ENCODE data around the gene AQP12B.
"Not testable (repeated sequence)": the region's sequence is repeated elsewhere in the genome, so short reads cannot be mapped to it uniquely, and the experiment has no call there.

AQP12B gene, protein sequence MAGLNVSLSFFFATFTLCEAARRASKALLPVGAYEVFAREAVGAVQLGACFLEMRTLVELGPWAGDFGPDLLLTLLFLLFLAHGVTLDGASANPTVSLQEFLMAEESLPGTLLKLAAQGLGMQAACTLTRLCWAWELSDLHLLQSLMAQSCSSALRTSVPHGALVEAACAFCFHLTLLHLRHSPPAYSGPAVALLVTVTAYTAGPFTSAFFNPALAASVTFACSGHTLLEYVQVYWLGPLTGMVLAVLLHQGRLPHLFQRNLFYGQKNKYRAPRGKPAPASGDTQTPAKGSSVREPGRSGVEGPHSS

DNA sequence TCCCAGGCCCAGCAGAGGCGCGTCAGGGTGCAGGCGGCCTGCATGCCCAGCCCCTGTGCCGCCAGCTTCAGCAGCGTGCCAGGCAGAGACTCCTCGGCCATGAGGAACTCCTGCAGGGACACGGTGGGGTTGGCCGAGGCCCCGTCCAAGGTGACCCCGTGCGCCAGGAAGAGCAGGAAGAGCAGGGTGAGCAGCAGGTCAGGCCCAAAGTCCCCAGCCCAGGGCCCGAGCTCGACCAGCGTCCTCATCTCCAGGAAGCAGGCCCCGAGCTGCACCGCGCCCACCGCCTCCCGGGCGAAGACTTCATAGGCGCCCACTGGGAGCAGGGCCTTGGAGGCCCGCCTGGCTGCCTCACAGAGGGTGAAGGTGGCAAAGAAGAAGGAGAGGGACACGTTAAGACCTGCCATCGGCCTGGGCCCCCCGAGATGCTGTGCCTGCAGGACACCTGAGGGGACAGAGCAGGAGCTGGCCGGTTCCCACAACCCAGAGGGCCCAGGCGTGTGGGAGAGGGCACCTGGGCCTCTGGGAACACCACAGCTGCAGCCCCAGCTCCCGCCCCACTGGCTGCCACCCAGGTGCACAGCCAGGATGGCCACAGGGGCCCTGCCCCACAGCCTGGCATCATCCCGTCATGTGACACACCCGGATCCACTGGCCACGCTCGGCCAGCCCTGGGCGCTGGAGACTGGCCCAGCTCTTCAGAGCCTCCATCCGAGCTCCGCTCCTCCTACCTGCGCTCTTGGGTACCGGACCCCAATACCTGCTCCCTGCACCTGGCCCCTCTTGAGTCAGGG lies at the start of gene AQP12B:
AQP12B (minus strand) TSS at position 455 of the 794 bp plus-strand sequence; CDS start at position 407, 48 bp downstream.
- not testable (repeated sequence) for DNase-seq

DNA sequence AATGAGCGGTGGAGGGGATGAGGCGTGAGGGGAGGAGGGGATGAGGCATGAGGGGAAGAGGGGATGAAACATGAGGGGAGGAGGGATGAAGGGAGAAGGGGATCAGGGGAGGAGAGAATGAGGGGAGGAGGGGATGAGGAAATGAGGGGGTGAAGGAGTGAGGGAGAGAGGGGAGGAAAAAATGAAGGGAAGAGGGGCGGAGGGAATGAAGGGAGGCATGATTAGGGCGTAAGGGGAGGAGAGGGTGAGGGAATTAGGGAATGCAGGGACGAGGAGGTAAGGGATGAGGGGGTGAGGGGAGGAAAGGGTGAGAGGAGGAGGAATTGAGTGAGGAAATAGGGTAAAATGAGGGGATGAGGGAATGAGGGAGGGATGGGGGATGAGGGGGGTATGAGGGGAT lies 49.5 kb upstream of the AQP12B start:
- DNase-seq, result no peak

DNA sequence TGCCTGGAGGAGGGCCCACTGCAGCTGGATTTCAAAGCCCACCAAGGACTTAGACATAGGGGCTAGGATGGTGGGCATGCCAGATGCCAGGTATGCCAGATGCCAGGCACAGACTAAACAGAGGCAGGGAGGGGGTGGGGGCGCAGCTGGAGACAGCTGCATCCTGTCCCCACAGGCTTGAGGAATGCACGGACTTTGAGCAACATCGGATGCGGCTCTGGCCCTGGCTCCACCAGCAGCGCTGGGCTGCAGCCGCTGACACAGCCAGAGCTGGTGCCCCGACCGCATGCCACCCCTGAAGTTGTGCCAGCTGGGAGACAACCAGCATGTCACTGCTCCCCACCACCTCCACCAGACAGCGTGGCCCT lies 48.5 kb upstream of the AQP12B start:
- no peak for DNase-seq

DNA sequence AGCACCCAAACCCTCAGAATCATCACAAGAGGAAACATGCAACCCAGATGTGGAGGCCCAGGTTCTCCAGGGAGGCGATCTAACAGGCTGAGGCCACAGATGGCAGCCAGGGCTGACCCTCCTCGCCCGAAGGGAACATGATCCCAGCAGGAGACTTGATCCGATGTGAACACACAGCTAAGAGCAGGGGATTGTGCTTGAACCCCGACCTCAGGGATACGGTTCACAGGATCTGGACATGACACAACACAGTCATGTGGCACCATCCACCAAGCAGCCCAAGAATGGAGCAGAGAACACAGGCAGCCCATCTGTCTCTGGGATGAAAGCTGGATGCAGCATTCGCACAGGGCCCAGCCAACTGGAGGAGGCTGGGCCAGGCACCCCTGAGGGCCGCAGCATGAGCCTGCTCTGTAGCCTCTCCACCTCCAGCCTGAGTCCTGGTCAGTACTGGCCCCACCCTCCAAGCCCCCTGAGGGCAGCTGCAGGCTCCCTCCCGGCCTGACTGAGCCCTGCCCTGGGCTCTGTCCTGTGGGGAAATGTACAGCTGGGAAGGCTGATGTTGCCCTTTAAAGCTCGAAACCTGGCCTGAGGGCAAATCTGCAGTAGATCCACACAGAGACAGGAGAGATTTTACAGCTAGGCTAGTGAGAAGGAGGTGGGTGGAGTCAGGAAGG lies 48.0 kb upstream of the AQP12B start:
- no peak for DNase-seq

DNA sequence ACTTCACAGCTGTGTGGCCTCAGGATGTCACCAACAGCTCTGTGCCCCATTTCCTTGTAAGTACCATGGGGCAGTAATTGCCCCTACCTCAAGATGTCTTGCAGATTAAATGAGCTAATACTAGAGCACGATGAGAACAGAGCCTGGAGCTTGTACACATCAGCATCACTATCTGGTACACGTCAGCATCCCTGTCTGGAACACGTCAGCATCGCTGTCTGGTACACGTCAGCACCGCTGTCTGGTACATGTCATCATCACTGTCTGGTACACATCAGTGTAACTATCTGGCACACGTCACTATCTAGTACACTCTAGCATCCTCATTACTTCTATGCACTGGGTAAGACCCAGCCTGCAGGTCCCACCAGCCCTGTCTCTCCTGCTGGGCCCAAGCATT lies 46.1 kb upstream of the AQP12B start:
- DNase-seq, result no peak

DNA sequence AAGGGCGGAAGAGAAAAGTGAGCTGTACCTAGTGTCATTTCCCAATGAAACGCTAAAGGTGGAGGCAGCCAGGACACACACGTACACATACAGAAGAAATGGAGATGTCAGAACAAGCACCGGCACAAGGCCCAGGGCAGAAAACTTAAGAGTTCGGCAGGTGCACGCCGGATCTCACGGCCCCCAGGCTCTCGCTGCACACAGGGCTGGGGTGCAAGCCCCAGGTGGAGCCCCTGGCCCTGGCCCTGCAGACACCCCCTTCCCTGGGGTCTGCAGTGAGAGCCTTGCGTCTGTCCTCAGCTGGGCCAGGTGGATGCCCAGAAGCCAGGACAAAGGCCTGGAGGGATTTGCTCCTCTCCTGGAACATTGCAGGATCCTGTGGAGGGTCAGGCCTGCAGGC lies 45.7 kb upstream of the AQP12B start:
- DNase-seq, result no peak

DNA sequence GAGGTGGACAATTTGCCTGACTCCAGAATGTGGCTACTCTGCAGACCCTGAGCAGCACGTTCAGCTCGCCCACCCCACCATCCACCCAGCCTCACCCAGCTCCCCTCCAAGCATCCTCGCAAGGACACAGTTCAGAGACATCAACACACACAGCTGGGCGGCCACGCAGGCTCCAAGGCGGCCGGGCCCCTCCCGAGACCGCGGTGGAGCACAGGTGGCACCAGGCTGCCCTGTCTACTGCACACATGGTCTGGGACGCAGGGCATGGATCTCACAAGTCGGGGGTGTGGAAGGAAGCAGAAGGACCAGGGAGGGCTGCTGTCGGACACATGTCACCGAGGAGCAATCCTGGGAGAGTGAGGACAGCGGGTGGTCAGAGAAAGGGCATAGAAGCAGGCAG lies 45.2 kb upstream of the AQP12B start:
- no peak for DNase-seq

DNA sequence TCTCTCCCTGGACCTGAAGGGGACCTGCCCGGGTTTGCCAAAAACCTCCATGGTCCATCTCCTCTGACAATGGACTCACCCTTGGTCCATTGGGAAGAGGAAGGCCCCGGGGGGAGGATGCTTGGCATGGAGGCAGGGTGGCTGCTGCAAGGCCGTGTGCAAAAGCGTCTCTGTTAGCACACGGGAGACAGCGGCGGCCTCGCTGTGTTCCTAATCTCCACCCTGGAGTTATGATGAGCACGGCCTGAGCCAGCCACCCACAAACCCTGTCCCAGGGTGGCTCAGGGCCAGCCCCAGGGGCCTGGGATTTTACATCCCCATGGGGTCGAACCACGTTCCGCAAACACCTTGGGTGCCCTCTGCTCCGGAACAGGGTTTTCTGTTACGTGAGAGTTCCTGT lies 44.8 kb upstream of the AQP12B start:
- DNase-seq, result no peak

DNA sequence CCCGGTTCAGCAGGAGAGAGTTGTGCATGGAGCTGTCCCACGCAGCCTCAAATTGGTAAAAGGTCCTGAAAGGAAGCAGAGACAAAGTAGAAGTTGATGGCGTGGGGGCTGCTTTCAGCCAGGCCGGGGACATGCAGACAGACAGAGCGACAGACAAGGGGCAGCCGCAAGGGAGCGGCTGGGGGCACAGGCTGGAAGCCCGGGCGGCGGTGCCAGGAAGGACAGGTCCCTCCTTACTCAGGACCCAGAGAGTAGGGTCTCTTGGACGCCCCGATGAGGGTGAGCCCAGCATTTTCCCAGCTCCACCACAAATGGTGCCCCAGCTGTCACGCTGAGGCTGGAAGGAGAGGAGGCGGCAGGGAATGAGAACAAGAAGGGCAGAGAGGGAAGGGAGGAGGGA lies 44.2 kb upstream of the AQP12B start:
- DNase-seq, result no peak

DNA sequence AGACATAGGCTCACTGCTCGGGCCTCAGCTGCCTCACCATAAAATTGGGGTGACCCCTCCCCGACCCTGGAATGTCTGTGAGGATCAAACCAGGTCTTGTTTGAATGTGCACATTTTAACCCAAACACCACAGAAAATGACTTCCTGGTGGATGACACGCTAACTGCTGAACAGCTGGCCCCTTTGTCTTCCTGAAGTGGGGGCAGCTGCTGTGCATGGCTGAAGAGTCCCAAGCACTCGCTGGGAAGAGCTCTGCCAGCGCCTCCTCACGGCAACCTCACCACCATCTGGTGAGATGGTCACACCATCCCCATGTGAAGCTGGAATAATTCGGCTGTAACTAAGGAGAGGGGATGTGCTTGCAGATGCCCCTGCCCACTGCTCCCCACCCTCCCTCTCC lies 43.0 kb upstream of the AQP12B start:
- DNase-seq, result no peak

DNA sequence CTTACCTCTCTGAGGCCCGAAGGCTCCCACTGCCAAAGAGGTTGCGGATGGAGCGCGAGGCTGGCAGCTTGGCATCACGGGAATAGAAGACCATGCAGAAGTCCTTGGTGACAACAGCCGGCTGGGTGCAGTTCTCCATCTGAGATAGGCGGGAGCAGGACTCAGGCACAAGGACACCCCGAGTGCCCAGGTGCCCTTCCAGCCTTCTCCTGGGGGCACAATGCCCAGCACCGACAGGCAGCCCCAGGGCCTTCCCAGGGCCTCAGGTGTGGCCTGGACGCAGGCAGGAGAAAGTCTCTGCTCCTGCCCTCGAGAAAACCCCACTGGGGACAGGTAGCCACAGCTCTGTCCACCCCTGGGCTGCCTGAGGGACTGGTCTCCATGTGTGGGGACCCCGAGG lies 42.6 kb upstream of the AQP12B start:
- DNase-seq, result no peak

DNA sequence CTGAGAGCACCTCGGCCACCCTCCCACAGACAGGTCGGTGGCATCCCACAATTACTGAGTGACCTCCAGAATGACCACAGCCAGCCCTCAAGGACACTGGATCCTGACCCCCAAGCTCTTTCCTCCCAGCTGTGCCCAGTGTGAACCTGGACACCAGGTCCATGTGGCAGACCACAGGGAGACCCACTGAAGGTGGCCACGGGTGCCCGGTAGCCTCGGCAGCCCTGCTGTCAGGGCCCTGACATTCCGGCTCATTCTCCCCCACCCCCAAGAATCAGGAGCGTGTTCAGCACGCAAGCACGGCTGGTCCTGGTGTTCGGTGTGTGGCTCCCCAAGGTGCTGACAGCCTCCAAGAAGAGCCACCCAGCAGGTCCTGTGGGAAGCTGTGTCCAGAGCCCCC lies 41.7 kb upstream of the AQP12B start:
- DNase-seq, result no peak

DNA sequence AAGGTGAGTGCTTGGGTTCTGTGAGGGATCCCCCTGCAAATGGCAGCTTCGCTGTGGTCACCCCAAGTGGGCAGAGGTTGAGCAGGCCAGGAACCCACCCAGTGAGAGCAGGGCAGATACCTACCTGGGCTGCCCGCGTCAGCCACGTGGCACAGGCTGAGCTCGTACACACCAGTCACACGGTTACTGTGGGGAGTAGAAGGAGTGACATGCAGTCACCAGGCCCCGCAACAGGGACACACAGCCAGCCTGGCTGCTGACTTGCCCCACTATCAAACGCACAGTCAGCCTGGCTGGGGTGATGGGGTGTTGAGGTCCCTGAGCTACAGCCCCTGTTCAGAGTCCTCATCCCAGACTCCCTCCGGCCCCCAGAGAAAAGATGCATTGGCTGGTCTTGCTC lies 41.2 kb upstream of the AQP12B start:
- DNase-seq, result no peak

DNA sequence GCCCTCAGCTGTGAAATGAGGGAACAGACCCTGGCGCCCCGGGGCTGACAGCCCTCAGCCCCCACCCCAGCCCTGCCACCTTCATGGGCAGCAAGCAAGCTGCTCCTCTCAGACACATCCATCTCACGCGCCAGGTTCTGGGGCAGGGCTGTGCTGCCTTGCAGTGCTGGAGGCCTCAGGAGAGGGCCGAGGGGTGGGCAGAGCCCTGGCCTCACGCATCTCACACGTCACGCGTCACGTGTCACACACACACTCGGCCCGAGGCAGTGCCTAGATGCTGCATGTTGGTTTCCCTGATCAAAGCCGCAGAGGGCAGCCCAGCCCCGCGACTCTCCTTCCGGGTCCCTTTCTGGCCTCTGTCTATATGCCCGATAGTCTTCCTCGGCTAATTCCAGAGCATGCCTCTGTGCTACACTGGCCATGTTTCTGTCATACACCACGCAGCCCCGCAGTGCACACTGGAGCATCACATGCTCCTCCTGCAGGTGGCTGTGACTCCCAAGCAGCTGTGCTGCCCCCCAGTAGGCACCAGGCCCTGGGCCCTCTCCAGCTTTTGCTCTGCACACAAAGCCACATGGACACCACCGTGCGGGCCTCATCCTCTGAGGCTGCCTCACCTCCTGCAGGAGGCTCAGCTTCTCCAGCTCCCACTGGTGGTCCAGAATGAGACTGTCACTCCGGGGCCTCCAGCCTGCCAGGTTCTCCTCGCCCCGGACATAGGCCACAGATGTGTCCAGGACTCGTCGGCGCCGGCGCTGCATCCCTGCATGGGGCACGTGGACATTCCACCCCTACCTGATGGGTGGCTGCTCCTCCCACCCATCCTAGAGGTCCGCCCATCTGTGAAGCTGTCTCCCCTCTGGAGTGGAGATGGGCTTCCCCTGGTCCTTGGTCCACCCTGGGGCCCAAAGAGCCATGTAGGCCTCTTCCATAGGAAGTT lies 40.4 kb upstream of the AQP12B start:
- no peak for DNase-seq

DNA sequence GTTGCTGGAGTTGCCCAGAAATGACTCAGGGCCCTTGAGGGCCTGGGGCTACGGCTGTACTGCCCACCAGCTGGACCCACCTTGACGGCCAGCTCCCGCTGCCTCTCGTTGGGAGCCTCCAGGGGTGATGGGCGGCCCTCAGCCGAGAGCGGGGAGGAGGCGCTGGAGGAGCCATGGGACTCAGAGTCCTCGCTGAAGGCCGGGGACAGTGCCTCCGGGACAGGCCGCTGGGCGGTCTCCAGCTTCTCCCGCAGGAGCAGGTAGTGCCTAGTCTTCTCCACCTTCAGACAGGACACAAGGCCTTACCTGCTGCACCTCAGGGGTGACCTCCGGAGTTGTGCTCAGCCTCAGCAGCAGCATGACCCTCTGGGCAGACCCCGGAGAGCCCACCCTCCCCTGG lies 39.7 kb upstream of the AQP12B start:
- no peak for DNase-seq

DNA sequence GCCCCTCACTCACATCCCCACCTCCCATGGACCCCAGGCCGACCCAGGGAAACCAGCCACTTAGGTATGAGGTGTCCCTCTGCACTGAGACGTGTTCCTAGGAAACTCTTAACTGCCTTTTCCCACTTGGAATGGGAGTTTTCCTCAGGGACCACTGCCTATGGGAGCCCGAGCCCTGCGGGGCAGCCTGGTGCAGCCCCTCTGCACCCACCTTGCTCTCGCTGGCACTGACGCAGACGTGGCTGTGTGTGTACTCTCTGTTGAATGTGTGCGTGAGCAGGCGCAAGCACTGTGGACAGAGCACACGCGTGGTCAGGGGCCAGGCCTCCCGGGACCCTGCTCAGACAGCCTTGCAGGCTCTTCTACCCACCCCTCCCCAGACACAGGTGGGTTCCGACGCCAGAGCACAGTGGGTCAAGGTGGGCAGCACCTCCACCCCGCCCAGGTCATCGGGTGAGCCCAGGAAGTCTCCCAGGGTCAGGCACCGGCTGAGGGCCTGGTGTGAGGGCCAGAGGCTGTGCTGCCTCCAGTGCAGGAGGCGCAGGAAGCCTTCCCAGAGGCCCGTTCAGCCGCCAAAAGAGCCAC lies 39.0 kb upstream of the AQP12B start:
- no peak for DNase-seq

DNA sequence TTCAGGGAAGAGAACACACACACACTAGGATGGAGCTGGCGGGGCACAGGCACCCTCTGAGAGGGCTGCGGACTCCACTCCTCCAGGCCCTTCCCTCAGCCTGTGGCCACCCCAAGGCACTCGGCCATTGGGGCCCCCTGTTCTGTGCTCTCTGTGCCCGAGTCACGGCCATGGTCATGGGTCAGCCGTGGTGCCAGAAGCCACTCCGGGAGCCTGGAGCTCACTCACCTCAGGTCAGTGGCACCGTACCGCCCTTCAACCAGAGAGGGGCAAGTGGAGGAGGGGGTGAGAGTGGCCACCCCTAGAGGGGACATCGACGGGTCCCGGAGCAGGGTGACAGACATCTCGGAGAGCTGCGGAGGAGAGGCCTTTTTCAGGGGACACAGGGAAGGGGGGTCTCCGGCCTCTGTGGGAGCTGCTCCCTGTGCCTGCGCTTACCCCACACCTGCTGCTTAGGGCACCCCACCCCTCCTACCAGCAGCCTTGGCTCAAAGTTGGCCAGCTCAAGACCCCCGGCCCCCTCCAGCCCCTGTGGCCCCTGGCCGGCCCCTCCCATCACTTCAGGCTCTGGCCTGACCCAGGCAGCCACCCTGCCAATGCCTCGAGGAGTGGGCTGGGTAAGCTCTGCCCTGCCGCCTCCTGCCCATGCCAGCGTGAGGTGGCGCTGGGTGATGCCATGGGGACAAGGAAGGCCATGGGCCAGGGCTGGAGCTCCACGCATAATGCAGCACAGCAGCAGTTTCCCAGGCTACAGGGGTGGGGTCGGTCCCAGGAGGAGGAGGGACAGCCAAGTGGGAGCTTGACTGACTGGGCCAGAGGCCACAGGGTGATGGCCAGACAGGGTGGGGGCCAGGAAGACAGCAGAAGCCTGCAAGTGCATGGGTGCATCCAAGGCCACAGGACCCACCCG lies 38.3 kb upstream of the AQP12B start:
- no peak for DNase-seq

DNA sequence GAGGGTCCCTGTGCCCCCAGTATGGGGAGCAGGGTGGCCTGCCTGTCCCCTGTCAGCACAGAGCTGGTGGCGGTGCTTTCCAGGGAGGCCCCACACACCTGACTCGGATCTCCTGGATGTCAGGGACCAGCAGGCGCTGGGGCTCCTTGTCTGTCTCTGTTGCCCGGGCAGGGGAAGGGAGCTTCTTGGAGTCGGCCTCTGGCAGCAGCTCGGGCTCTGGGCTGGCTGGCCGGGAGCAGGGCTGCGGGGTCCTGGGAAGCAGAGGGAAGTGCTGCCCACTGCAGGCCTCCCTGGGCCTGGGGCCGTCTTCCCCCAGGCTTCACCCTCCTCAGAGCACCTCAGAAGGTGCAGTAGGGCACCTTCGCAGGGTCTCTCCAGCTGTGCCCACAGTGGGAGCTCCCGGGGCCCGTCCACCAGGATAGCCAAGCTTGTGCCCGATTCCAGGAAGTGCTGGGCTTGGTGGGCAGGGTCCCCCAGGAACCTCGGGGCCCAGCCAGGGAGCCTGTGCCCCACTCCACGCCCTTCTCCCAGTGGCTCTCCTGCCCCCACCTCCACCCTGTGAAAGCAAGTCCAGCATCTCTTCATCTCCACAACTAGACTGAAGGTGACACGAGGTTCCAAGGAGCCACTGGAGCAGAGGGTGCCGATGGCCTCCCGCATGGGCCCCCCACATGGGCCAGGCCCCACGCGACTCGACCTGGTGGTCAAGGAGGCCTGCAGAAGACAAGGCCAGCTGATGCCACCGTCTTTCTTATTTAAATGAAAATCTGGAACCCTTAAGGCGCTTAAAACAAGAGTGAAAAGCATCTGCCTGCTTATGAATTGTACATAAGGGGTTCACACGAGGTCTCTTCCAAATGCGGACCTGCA lies 37.2 kb upstream of the AQP12B start:
- DNase-seq, result no peak

DNA sequence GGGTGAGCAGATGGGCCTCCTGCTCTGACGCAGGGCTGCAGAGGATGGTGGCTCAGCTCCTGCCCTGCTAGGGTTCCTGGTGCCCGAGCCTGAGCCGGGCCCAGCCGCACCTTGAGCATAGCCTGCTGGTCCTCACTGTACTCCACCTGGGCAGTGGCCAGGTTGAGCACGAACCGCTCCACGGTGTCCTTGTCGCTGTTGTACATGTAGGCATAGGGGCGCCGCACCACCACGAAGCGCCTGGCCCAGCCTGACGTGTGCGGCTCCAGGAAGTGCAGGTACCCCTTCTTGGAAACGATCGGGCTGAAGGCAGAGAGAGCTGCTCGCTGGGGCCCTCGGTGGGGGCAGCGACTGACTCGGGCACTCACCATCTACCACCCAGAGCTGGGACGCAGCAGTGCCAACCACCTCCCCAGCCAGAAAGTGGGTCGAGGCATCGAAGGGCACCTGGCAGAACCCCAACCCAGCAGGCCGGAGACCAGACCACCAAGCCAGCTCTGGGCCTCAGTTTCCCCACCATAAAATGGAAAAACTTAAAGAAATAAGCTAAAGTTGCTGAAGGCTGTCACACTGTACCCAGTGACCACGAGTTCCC lies 36.3 kb upstream of the AQP12B start:
- no peak for DNase-seq
